ENCODE data around the gene PITPNM2. TPM values are rescaled to one million over a fixed set of nuclear protein-coding genes. Genes with fewer than 3 reads are reported as not detected.

Gene PITPNM2
- total and polyA plus RNA-seq, 2 experiments from 2014 or later, result 0.82 to 3.0 TPM

DNA sequence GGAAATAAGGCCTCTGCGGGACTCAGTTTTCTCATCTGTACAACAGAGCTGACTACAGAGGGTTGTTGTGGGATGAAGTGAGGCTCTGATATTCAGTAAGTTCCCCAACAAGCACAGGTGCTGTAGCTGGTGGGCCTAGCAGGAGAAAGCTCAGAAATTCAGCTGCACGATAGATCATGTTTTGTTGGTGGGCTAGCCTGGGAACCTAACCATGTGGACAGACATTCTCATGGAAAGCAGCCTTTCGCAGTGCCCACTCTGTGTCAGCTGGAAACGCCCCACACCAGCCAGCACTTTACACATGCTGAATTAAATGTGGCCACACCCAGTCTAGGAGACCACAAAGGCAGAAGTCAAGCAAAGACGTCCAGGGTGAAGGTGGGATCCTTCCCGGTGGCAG is 16.1 kb downstream of the PITPNM2 start (continued):
- TF ChIP-seq CTCF (conservative IDR thresholded peaks at IDR 0.05; ENCODE audit: low read depth in 2 of 2), result no peak
- no peak for TF ChIP-seq NANOG (IDR thresholded peaks at IDR 0.05; ENCODE audit: borderline replicate concordance)
- TF ChIP-seq, protein P1, sequence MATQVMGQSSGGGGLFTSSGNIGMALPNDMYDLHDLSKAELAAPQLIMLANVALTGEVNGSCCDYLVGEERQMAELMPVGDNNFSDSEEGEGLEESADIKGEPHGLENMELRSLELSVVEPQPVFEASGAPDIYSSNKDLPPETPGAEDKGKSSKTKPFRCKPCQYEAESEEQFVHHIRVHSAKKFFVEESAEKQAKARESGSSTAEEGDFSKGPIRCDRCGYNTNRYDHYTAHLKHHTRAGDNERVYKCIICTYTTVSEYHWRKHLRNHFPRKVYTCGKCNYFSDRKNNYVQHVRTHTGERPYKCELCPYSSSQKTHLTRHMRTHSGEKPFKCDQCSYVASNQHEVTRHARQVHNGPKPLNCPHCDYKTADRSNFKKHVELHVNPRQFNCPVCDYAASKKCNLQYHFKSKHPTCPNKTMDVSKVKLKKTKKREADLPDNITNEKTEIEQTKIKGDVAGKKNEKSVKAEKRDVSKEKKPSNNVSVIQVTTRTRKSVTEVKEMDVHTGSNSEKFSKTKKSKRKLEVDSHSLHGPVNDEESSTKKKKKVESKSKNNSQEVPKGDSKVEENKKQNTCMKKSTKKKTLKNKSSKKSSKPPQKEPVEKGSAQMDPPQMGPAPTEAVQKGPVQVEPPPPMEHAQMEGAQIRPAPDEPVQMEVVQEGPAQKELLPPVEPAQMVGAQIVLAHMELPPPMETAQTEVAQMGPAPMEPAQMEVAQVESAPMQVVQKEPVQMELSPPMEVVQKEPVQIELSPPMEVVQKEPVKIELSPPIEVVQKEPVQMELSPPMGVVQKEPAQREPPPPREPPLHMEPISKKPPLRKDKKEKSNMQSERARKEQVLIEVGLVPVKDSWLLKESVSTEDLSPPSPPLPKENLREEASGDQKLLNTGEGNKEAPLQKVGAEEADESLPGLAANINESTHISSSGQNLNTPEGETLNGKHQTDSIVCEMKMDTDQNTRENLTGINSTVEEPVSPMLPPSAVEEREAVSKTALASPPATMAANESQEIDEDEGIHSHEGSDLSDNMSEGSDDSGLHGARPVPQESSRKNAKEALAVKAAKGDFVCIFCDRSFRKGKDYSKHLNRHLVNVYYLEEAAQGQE (IDR thresholded peaks at IDR 0.05; ENCODE audit: unreplicated experiment), result no peak
- no peak for TF ChIP-seq ETS1 (IDR thresholded peaks at IDR 0.05)

- no peak for DNase-seq (ENCODE audit: low spot score)
- Histone ChIP-seq H3K27ac (ENCODE audit: low read depth) (no peak overlapping the region), H3K4me2 (no peak overlapping the region), H3K27me3 (ENCODE audit: insufficient read depth) (no peaks in the 10 kb centered on the region), H2AFZ (no peak overlapping the region), H3K4me3 (no peak overlapping the region), H3K36me3 (ENCODE audit: insufficient read depth) (no peaks in the 10 kb centered on the region), H3K4me1 (ENCODE audit: insufficient read depth) (no peaks in the 10 kb centered on the region), H3K79me2 (replicated peaks; ENCODE audit: insufficient read depth) (no peaks in the 10 kb centered on the region), H3K9me2 (ENCODE audit: insufficient read depth) (no peaks in the 10 kb centered on the region), H3F3A (replicated peaks; ENCODE audit: low read depth) (no peaks in the 10 kb centered on the region), H4K20me1 (replicated peaks; ENCODE audit: insufficient read depth) (no peaks in the 10 kb centered on the region; the same call in 1 of the 2 replicates)
- no peaks in the 10 kb centered on the region for H3K4me1 Mint-ChIP-seq
- H3K27me3 Mint-ChIP-seq (ENCODE audit: insufficient read depth, low read depth, poor library complexity), result peaks cover 3% of the 10 kb centered on the region
- peaks cover 3% of the 10 kb centered on the region; the same call in 1 of the 3 replicates for H3K9me3 Mint-ChIP-seq
- no peak overlapping the region for H3K27ac Mint-ChIP-seq
- no peak for TF ChIP-seq JUNB (IDR thresholded peaks at IDR 0.05; ENCODE audit: unreplicated experiment)
- no peak for TF ChIP-seq POLR2AphosphoS5 (IDR thresholded peaks at IDR 0.05; ENCODE audit: low read depth)
- TF ChIP-seq ZNF114 (CRISPR knock-in tag; IDR thresholded peaks at IDR 0.05), result no peak
- TF ChIP-seq STAT1 (IDR thresholded peaks at IDR 0.05; ENCODE audit: unreplicated experiment), result no peak
- H3K4me3 Mint-ChIP-seq, result no peak overlapping the region
- ATAC-seq, result no peak
- no peaks in the 10 kb centered on the region for H3K36me3 Mint-ChIP-seq (ENCODE audit: low read depth)
Observed at GRCh38 chr12:123134271-123134671, 16.6 kb downstream of the PITPNM2 start.

Measured in GM23338 (cell line).